Activated CD8-positive, alpha-beta memory T cell treated with anti-CD3 and anti-CD28 coated beads, Interleukin-2, amount 50 U/mL, for 1 hour (primary cell): ENCODE data around the gene ADCYAP1R1.

ENCODE experiments used
- DNase-seq: peaks from one replicate; pipeline ENCODE4 v3.0.0-alpha.2; 2020; ENCODE audit errors: extremely low read depth

Gene ADCYAP1R1

DNA sequence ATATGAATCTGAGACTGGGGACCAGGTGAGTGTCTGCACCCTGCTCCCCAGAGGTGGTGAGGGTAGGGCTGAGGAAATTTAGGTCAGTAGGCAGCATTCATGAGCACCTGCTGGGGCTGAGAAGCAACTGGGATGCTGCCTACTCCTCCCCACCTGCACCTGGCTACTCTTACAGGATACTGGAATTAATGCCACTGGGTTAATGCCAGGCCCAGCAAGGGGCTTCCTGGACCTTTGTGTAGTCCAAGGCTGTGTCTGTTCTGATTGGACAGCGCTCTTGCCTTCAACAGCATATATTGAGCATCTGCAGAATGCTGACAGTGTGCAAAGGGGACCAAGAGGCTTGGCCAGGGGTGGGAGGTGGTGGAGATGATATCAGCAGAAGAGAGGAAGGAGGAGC lies 32.1 kb downstream of the ADCYAP1R1 start:
- no peak for DNase-seq

GRCh38 chr7:31087351-31087750 lies 35.2 kb downstream of the ADCYAP1R1 start:
- DNase-seq = no peak

DNA sequence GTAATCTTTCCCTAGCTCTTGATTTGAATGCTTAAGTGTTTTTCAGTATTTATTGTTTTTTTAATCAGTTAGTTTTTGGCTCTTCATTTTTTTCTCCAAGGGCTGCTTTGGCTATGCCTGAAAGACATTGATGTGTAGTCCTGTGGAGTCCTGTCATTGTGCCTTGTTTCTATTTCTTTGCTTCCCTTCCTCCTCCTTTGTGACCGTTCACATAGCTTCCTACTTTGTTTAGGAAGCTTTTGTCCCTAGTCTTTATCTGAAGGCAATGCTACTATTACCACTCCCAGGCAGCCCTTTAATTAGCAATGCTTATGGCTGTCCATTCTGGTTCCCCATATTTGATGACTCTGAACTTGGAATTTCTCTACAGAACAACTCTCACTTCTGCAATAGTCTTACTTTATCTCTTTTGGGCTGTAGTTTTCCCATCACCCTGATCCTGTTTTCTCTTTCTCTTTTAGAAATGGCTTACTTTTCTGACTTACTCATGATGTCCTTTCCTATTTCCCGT lies 39.9 kb downstream of the ADCYAP1R1 start:
- no peak for DNase-seq

GRCh38 chr7:31092606-31093005 lies 40.5 kb downstream of the ADCYAP1R1 start:
- DNase-seq = no peak

DNA sequence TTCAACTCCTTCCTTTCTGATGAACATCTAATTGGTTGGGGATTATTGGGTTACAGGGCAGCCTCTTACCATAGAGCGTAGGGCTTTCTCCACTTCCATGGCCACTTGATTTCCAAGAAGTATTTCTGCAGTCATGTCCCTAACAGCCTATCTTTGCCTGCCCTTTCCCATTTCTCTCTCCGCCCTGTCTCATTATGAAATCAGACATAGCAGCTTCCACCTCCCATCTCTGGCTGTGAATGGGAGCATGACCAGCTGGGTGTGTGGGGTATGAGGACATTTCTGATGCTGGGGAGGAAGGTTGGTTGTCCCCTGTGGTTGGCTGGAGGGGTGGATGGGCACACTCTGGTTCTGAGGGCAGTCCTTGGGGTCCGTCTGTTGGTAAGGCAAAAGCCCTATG lies 41.2 kb downstream of the ADCYAP1R1 start:
- DNase-seq = no peak

DNA sequence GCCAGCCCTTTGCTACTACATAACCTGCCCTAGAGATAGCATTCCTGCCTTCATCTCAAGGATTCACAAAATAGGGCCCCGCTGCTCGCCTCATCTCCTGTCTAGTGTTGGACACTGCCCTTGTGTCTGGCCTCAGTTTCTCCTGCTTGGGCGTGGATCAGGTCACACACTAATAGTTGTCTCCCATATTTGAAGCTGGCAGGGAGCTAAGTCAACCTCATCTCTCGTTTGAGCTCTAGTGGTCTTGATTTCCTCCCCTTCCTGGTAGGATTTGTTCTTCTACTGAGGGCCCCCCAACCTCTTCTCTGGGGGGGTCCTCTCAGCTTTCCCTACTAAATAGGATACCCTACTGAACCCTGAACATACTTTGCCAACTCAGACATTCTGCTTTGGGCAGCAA lies 42.2 kb downstream of the ADCYAP1R1 start:
- DNase-seq = no peak

GRCh38 chr7:31095286-31096197 lies 43.4 kb downstream of the ADCYAP1R1 start:
- DNase-seq = no peak

DNA sequence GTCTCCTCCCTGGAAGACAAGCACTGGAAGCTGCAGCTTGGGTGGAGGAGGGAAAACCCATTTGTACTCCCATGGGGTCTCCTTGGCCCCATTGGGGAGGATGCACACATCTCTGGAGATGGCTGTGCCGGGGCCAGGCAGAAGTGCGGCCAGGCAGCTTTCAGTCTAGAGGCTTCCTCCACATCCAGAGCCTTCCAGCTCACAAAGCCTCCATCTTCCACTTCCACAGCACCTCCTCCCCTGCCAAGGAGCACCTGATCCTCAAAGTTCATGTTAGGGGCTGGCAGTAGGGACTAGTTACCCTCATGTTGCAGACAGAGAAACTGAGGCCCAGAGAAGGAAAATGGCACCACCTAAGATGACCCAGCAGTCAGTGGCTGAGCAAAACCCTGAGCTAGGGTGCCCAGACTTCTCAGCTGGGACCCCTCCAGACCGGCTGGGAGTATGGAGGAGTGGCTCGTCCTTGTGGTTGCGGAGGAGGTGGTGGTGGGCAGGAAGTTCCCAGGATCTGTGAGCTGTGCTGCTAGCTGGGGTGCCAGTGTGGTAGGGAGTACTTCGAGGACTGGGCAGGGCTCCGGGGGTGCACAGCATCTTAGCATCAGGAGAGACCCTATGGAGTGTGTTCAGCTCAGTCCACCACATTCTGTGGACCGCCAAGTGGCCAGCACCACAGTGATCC lies 44.2 kb downstream of the ADCYAP1R1 start:
- no peak for DNase-seq

- DNase-seq = no peak
These were observed 44.8 kb downstream of the ADCYAP1R1 start for GRCh38 chr7:31096877-31097258.

GRCh38 chr7:31098642-31099360 lies 46.7 kb downstream of the ADCYAP1R1 start:
- no peak for DNase-seq

GRCh38 chr7:31099451-31100444 lies 47.6 kb downstream of the ADCYAP1R1 start:
- DNase-seq = no peak

DNA sequence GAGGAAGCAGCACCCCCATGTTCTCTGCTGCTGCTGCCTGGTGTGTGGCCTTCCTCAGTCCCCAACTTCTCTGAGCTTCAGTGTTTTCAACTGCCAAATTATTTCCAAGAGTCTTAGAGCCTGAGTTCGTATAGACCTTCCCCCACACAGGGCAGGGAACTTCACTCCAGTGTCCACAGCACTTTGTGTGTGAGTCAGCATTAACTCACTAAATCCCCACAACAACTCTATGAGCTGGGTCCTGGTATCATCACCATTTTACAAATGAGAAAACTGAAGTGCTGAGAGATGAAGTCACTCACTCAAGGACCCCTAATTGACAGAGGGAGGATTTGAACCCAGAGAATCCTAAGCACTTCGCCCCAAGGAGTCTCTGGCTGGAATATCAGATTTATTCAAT lies 48.3 kb downstream of the ADCYAP1R1 start:
- no peak for DNase-seq

- no peak for DNase-seq
These were observed 48.8 kb downstream of the ADCYAP1R1 start for GRCh38 chr7:31100871-31101270.

DNA sequence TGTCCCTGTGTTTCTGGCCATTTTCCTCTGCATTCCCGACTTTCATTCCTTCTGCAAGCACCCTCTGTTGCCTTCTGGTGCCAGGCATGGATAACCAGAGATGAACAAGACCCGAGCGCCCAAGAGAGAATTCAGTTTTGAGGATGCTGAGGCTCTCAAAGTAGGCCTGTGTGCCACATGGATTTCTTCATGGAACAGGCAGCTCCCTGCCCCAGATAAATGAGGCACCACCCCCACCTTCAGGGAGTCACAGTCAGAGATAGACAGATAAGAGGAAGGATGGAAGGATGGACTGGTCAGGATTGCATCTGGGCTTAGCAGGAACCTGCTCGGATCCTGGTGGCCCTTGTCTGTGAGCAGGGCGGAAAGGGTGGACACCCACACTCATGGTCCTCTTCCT lies 49.4 kb downstream of the ADCYAP1R1 start:
- no peak for DNase-seq

- DNase-seq = no peak
These were observed 50.3 kb downstream of the ADCYAP1R1 start for GRCh38 chr7:31102151-31102972.

DNA sequence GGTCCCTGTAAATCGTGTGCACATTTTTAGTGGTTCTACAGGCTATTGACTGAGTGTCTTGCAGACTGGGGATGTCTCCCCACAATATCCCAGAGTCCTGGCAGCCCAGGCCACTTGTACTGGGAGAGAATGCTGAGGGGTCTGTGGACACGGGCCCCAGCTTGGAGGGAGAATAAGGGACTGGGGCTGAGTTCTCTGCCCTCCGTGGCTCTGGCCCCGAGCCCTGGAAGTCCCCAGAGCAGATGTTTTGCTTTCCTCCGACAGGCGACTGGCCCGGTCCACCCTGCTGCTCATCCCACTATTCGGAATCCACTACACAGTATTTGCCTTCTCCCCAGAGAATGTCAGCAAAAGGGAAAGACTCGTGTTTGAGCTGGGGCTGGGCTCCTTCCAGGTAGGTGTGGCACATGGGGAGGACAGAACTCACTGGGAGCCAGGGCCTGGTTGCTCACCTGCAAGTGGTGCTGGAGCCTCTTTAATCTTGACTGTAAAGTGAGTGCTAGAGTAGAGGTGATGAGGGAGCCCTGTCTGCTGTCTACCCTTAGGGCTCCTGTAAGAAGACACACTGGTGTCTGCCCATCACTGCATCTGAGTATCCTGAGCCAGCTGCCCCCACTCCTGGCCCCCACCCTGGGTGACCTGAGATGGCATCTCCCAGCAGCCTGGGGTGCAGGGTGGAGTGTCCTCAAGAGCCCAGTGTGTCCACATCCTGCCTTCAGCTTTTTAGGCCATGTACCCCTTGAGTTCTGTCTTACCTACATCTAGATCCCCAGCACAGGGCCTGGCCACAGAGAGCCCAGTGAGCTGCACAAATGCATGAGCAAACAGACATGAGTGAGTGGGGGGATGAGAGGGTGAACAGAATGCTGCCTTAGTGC lies 51.1 kb downstream of the ADCYAP1R1 start:
- no peak for DNase-seq

- DNase-seq = no peak
These were observed 52.5 kb downstream of the ADCYAP1R1 start for GRCh38 chr7:31104361-31105255.
